HEK293T (cell line): ENCODE results near the gene PDCD6IP.

Experiments
- BHLHE40 ChIP-seq: fragments of 450-650 bp; IDR thresholded peaks from 2 replicates; pipeline ENCODE4 v1.6.1; 2016; ENCODE audit warnings: mild to moderate bottlenecking, moderate library complexity, borderline replicate concordance
- CTBP1 ChIP-seq: fragments of 450-650 bp; IDR thresholded peaks from 2 replicates; pipeline ENCODE4 v1.6.1; 2016; ENCODE audit warnings: borderline replicate concordance
- ELF4 ChIP-seq: fragments of 450-650 bp; IDR thresholded peaks from 2 replicates; pipeline ENCODE4 v1.6.1; 2017; ENCODE audit warnings: antibody characterized with exemption
- FOXA1 ChIP-seq: fragments of 450-650 bp; IDR thresholded peaks from 2 replicates; pipeline ENCODE4 v1.6.1; 2016; ENCODE audit warnings: mild to moderate bottlenecking
- FOXK2 ChIP-seq: fragments of 450-650 bp; IDR thresholded peaks from 2 replicates; pipeline ENCODE4 v1.6.1; 2016; ENCODE audit warnings: mild to moderate bottlenecking
- FOXM1 ChIP-seq: fragments of 450-650 bp; IDR thresholded peaks from 2 replicates; pipeline ENCODE4 v1.6.1; 2017; ENCODE audit warnings: mild to moderate bottlenecking, borderline replicate concordance
- HDGF ChIP-seq: fragments of 450-650 bp; IDR thresholded peaks from 2 replicates; pipeline ENCODE4 v1.6.1; 2017; ENCODE audit warnings: antibody characterized with exemption, borderline replicate concordance
- L3MBTL2 ChIP-seq: fragments of 450-650 bp; conservative IDR thresholded peaks from 2 replicates; pipeline ENCODE4 v1.6.1; 2016; ENCODE audit warnings: mild to moderate bottlenecking
- SP1 ChIP-seq: fragments of 450-650 bp; IDR thresholded peaks from 2 replicates; pipeline ENCODE4 v1.6.1; 2017
- SUZ12 ChIP-seq: fragments of 450-650 bp; IDR thresholded peaks from 2 replicates; pipeline ENCODE4 v1.6.1; 2016; ENCODE audit warnings: mild to moderate bottlenecking
- ZNF384 ChIP-seq: fragments of 450-650 bp; IDR thresholded peaks from 2 replicates; pipeline ENCODE4 v1.6.1; 2016
- TF ChIP-seq, protein P1 (sequence below): fragments of 450-650 bp; IDR thresholded peaks from 2 replicates; pipeline ENCODE4 v1.6.1; 2016

DNA sequence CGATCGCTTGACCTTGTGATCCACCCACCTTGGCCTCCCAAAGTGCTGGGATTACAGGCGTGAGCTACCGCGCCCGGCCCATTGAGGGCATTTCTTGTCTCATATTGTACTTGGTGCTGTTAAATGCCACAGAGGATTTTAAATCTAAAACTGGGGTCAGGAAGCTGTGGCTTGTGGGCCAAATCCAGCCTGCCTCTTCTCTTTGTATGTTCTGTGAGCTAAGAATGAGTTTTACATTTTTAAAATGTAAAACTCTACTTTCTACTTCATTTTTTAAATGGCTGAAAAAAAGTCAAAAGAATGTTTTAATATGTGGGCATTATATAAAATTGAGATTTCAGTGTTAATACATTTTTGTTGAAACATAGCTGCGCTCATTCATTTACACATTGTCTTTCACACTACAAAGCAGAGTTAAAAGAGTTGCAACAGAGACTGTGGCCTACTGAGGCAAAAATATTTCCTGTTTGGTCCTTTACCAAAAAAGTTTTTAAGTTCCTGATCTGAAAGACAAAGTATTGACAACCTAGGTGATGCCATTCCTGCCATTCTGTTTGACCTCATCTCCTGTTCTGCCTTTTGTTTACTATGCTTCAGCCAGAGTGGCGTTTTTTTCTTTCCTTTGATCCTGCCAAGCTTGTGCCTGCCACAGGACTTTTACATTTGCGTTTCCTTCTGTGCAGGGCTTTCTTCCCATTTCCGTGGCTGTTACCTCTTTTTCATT is 50.4 kb downstream of the PDCD6IP start:
- TF ChIP-seq BHLHE40 (no peak), SP1 (no peak), SUZ12 (no peak), HDGF (no peak), L3MBTL2 (no peak), FOXM1 (no peak), FOXK2 (no peak), ZNF384 (no peak), ELF4 (no peak), CTBP1 (no peak), FOXA1 (no peak)
- TF ChIP-seq, protein P1, sequence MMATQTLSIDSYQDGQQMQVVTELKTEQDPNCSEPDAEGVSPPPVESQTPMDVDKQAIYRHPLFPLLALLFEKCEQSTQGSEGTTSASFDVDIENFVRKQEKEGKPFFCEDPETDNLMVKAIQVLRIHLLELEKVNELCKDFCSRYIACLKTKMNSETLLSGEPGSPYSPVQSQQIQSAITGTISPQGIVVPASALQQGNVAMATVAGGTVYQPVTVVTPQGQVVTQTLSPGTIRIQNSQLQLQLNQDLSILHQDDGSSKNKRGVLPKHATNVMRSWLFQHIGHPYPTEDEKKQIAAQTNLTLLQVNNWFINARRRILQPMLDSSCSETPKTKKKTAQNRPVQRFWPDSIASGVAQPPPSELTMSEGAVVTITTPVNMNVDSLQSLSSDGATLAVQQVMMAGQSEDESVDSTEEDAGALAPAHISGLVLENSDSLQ: no peak
